CD4-positive, alpha-beta T cell treated with Interleukin-15 for 4 hours (primary cell): ENCODE data around the gene KIF14.
"Not testable (repeated sequence)": the region's sequence is repeated elsewhere in the genome, so short reads cannot be mapped to it uniquely, and the experiment has no call there.

Experiments used
- DNase-seq: peaks from one replicate; pipeline ENCODE4 v3.0.0-alpha.2; 2020; ENCODE audit warnings: low spot score

The KIF14 gene

DNA sequence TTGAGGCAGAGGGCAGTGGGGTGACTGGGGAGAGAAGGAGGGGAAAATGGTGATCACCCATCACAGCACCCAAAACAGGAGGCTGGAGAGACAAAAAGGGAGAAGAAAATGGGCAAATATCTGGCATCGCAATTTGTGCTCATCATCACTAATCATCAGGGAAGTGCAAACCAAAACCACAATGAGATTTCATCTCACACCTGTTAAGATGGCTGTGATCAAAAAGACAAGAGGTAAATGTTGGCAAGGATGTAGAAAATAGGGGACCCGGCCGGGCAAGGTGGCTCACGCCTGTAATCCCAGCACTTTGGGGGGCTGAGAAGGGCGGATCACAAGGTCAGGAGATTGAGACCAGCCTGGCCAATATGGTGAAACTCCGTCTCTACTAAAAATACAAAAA lies 74.0 kb downstream of the KIF14 start:
- no peak for DNase-seq

DNA sequence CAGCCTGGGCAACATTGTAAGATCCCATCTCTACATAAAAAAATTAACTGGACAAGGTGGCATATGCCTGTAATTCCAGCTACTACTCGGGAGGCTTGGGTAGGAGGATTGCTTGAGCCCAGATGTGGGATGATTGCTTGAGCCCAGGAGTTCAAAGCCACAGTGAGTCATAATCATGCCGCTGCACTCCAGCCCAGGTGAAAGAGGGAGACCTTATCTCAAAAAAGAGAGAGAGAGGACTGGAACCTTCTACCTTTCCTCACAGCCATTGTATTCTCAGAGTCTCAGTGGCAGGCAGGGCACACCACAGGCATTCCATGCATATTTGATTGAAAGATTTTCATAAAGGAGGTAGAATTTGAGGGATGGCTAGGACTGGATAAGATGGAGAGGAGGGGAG lies 78.4 kb downstream of the KIF14 start:
- no peak for DNase-seq

DNA sequence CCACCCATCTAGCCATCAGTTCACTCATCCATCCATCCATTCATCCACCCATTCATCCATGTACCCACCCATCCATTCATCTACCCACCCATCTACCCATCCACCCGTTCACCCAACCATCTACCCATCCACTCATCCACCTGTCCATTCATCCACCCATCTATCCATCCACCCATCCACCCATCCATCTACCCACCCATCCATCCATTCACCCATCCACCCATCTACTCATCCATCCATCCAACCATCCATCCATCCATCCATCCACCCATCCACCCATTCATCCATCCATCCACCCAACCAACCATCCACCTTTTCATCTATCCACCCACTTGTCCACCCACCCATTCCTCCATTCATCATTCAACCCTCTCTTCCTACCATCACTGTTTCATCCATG lies 80.3 kb downstream of the KIF14 start:
- no peak for DNase-seq

DNA sequence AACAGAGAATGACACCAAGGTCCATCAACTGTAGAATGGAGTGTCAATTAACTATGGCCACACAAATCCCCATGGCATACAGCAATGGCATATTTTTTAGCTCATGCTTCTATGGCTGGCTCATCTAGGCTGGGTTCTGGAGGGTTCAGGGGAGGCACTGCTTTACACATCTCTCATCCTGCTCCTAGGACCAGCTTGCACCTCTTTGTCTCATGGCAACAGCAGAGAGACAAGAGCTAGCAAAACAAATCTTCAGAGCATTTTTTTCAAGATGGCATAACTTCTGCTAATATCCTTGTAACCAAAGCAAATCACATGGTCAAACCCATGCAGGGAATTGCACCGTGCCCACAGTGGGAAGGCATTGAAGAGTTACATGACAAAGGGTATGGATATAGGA lies 82.4 kb downstream of the KIF14 start:
- DNase-seq: no peak

DNA sequence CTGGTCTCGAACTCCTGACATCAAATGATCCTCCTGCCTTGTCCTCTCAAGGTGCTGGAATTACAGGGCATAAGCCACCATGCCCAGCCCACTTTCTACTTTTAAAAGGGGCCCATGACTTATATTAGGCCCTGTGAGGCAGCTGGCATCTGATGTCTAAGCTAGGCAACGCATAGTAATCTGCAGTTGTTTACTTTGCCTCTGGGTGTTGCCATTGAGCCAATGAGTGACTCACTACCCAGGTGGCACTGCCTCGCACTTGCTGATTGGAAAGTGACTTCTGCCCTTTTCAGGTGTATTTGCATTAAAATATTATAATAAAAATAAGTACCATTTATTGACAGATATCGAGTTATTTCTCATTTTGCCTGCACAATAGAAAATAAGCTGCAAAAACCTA lies 84.9 kb downstream of the KIF14 start:
- peak; percentile 10 for DNase-seq

DNA sequence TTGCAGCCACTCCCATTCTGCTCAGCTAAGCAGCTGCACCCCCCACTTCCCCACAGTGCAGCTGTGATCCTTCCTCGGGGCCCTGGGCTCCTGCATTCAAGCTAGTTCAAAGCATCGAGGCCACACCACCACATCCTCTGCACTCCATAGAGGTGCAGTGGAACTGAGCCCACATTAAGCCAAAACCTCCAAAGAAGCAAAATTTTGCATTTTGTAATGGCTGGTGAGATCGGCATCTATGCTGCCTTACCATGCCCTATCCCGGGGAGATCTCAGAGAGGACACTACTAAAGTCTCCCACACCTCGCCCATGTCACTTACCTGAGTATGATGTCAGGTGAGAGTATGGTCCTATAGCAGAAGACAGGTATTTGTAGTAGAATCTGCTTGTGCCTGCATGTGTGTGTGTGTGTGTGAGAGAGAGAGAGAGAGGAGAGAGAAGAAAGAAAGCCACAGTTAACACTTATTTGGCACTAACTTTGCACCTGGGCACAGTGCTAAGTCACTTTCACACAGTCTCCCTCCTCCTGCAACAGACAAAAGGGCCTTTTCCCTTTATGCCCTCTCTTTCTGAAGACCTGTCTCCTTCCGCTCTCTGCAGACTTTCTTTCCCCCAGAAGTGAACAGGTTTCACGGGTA lies 89.8 kb downstream of the KIF14 start:
- peak; percentile 34 for DNase-seq

DNA sequence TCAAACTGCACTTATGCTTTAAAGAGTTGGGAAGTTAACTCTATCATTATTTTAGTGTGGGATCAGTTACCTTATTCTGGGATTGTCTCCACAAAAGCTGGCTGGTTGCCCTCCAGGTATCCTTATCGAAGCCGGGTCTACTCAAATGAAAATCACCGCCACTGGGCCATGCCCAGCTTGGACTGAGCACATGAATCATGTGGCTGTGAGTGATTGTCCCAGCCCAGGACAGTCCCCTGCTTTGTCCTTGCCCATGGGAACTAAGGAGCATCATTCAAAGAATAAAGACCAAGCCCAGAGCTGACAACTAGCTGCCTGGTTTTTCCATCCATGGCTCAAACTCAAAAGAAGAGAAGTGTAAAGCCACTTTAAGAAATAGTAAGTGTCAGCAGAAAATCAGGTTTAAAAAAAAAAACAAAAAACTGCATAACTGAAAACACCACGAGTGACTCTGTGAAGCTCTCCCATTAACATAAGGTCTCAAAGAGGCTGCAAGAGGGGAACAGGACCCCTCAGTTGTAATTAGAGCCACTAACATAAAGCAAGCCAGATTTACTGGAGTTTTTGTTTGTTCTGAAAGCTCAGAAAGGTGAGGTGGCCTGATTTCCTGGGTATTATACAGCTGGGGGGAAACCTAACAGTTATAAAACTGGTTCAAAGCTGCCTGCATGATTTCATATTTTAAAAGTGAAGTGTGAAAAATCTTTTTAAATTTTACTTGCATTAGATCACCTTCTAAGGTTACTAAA lies 91.5 kb downstream of the KIF14 start:
- DNase-seq: no peak

DNA sequence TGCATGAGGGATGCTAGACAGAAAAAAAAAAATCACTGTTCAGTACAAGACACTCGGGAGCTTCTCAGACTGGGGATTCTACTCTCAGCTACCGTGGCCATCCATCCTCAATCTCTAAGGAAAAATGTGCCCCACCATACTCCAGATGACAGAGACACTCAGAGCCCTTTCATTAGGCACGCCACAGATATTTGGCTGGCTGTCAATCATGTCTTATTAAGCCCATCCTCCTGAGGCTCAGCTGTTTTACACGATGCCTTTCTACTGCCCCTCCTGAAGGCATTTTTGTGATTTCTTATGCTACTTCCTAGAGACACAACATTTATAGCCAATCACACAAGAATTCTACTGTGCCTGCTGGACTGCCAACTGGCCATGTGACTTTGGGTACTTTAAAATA lies 92.9 kb downstream of the KIF14 start:
- DNase-seq: no peak

DNA sequence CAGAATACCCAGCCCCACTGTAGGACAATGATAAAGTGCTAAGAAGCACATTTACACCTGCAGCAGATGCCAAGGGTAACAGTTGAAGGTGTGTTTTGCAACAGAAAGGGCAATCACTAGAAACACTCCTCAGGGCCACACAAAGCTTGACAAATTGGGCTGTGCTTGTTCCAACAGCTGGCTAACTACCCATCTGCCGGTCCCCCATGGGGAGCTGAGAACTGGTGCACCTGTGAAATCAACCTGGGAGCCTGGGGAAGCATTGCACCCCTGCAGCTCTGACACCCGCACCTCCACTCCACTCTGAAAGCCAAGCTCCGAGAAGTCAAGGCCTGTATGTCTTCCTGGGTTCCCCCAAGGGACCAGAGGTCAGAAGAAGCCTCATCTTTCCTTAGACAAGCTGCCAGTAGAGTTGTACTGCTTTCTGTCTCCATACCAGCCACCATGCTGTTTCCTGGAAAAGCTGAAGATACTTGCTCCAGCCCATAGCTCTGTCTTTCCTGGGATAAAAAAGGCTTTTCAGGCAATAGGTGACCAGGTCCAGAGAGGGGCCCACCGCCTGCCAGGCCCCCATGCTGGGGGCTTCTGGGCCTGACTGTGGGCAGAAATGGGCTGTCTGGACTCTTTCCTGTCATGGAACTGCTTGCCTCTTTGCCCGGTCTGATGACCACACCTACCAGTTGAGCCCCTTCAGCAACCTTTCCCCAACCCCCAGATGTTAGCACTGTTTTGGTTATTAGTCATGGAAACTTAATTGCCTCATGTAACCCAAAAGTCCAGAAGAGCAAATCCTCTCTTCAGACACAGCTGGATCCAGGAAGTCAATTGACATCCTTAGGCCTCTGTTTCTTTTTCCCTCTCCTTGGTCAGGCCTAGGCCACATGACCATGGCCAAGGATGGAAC lies 93.6 kb downstream of the KIF14 start:
- DNase-seq: no peak

DNA sequence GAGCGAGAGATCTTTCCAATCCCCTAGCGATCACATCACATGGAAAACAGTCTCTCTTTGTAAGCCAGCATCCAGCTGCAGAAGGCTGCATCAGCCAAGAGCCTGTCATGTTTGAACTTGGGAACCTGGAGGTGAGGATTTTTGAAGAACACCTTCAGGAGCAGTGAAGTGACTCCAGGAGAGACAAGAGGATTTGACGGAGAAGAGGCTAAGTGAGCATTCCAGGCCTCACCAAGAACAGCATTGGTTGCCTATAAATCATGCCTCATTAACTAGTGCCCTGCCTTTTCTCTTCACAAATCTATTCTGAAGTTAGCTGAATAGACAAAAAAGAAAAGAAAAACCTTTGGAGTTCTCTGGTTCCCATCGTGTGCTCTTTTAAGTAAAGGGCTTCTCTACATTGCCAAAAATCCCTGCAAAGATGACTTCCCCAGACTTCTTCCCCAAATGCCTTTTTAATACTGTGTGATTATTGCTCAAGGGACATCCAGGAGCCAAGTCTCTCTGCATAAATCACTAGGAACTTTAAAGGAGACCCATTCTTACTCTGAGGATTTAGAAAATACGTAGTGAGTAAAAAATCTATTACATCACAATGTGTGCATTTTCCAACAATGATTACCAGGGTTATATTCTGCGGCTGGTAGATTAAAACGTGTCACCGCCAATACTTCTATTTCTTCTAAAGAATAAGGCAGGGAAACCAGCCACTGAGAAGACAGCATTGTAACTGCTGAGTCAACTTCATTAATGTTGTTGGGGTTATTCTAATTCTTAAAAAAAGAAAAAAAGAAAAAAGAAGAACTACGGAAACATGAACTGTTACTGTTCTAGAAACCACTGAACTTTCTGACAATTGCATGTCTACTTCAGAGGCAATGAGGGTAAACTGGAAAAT lies 95.2 kb downstream of the KIF14 start:
- DNase-seq: no peak

DNA sequence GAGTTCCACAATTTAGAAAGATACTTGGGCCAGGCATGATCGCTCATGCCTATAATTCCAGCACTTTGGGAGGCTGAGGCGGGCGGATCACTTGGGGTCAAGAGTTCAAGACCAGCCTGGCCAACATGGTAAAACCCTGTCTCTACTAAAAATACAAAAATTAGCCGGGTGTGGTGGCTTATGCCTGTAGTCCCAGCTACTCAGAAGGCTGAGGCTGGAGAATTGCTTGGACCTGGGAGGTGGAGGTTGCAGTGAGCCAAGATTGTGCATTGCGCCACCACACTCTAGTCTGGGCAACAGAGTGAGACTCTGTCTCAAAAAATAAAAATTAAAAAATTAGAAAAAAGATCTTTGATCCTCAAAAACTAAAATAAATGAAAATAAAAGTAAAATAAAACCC lies 96.0 kb downstream of the KIF14 start:
- DNase-seq: not testable (repeated sequence)

DNA sequence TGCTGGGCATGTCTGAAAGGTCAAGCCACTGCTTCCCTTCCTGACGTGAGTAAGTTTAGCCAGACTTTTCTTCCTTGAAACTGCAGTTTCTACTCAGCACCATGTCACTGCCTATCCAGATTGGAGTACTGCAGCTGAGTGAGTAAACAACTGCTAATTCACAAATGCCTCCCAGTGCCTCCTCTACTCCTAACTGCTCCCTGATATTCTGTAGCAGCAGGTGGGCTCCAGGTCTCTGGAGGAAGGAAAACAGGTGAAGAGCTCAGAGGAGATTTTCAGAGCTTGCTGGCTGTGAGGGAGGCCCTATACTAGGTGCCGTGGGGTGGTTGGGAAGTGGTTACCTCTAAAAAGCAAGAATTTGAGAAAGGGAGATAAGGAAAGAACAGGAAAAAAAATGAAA lies 96.5 kb downstream of the KIF14 start:
- no peak for DNase-seq

DNA sequence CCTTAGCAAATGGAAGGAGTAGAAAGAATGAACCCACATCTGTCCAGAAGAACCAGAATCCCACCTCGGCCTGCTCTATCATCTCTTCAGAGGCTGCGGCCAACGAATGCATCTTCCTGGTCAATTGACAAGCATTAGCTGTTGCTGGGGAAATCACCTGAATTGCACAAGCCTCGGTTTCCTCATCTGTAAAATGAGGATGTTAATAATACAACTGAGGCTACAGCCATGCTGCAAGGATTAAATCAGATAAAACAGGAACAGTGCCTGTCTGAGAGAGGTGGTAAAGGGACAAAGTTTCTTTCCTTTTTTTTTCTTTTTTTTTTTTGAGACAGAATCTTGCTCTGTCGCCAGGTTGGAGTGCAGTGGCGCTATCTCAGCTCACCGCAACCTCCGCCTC lies 99.8 kb downstream of the KIF14 start:
- no peak for DNase-seq

DNA sequence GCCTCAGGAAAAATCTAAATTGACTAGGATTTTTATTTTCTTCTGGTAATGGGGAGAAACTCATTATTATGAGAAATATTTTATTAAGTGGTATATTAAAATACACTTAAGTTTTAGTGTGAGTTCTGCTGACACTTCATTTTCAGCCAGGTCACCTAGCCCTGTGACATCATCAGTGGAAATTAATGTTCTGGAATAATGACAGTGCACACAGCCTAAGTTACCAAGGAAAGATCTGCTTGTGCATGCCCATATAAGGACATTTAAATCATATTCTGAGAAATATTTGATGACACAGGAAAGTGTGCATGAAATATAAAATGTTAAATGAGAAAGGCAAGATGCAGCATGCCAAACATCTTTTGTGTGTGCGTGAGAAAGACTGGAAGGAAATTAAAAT lies 102.0 kb downstream of the KIF14 start:
- no peak for DNase-seq

DNA sequence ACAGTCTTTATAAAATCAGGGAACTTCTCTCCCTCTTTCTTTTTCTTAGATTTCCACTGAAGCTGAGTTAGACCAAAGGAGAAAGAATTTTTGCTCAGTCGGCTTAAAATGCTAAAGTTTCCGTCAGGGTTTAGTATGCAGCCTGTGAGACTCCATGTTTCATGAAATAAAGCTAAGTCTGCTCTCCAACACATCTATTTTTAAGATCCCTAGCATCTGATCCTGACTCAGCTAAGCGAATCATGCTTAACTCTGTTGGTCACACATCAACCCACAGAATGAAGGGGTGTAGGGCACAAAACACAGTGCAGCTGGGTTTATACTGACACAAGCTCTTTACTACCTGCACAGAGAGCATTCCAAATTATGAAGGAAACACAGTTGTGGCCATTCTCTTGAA lies 108.4 kb downstream of the KIF14 start:
- no peak for DNase-seq

DNA sequence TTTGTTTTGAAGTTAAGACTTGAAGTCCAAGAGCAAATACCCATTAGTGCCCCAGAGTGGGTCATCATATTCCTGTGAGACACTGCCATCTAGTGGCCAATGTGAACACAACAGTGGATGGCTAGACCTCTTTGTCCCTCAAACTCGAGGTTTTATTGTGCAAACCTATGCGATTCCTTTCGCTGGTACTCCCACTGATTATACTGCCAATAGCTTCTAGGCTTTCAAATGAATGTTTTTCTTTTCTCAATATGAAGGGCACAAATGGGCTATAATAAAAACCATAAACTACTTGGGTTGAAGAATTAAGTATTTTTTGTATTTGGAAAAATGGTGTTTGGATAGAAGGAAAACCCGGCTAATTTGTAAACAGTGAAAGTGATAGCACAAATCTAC lies 110.3 kb downstream of the KIF14 start:
- DNase-seq: peak; percentile 76

DNA sequence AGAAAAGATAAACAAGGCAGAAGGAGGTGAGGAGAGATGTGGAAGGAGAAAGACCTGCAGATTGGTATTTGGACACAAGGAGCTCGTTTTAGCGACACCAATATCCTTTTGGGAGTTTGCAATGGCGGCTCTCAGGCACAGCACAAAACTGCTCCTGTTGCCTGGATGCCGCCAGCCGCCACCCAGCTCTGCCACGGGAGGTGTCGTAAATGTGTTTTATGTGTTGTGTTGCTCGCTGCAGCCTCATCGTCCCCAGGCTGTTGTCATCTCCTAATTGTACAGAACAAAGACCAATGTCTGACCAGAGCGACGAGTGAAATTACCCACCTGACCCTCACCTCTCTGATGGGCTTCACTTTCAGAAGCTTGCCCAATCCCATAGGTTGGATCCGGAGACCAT lies 114.1 kb downstream of the KIF14 start:
- DNase-seq: no peak

DNA sequence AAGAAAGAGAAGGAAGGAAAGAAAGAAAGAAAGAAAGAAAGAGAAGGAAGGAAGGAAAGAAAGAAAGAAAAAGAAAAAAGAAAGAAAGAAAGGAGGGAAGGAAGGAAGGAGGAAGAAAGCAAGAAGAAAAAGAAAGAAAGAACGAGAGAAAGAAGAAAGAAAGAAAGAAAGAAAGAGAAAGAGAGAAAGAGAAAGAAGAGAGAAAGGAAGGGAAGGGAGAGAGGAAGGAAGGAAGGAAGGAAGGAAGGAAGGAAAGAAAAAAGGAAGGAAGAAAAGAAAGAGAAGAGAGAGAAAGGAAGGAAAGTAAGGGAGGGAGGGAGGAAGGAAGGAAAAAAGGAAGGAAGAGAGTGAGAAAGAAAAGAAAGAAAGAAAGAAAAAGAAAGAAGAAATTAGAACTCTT lies 115.3 kb downstream of the KIF14 start:
- no peak for DNase-seq
